HG02642 (cell line): ENCODE results near the gene NTRK3.

Source experiments
- ATAC-seq: cut with Tn5 transposase; IDR thresholded peaks from one replicate; pipeline ENCODE4 v1.9.1; 2021; ENCODE audit warnings: mild to moderate bottlenecking; ENCODE audit not compliant: unreplicated experiment, poor library complexity

NTRK3 gene

GRCh38 chr15:88232771-88233201 is 23.8 kb downstream of the NTRK3 start:
- no peak for ATAC-seq

GRCh38 chr15:88231909-88232644 is 24.5 kb downstream of the NTRK3 start:
- ATAC-seq: no peak

GRCh38 chr15:88230823-88231222 is 25.7 kb downstream of the NTRK3 start:
- no peak for ATAC-seq

GRCh38 chr15:88225461-88225860 is 31.1 kb downstream of the NTRK3 start:
- no peak for ATAC-seq

GRCh38 chr15:88223084-88223483 is 33.5 kb downstream of the NTRK3 start:
- ATAC-seq: no peak

- ATAC-seq: no peak
Measured at GRCh38 chr15:88221836-88222235, 34.7 kb downstream of the NTRK3 start.

GRCh38 chr15:88220443-88221335 is 35.9 kb downstream of the NTRK3 start:
- ATAC-seq: no peak

- no peak for ATAC-seq
Measured at GRCh38 chr15:88219623-88220022, 36.9 kb downstream of the NTRK3 start.

GRCh38 chr15:88218557-88219221 is 37.9 kb downstream of the NTRK3 start:
- no peak for ATAC-seq

GRCh38 chr15:88215066-88215648 is 41.4 kb downstream of the NTRK3 start:
- ATAC-seq: no peak

GRCh38 chr15:88209111-88209510 is 47.4 kb downstream of the NTRK3 start:
- no peak for ATAC-seq

GRCh38 chr15:88208396-88208795 is 48.1 kb downstream of the NTRK3 start:
- no peak for ATAC-seq

GRCh38 chr15:88207565-88207964 is 49.0 kb downstream of the NTRK3 start:
- ATAC-seq: no peak

- no peak for ATAC-seq
Measured at GRCh38 chr15:88204584-88204983, 52.0 kb downstream of the NTRK3 start.

- ATAC-seq: no peak
Measured at GRCh38 chr15:88202231-88202630, 54.3 kb downstream of the NTRK3 start.

GRCh38 chr15:88201207-88201606 is 55.3 kb downstream of the NTRK3 start:
- no peak for ATAC-seq

GRCh38 chr15:88196961-88197360 is 59.6 kb downstream of the NTRK3 start:
- no peak for ATAC-seq

- no peak for ATAC-seq
Measured at GRCh38 chr15:88194162-88194561, 62.4 kb downstream of the NTRK3 start.

- no peak for ATAC-seq
Measured at GRCh38 chr15:88193415-88193814, 63.1 kb downstream of the NTRK3 start.

GRCh38 chr15:88191812-88192165 is 64.8 kb downstream of the NTRK3 start:
- ATAC-seq: no peak

- ATAC-seq: no peak
Measured at GRCh38 chr15:88190232-88190631, 66.3 kb downstream of the NTRK3 start.
